Esophagus muscularis mucosa (tissue), 4 donors: ENCODE data around the gene LLGL1. TPM values are rescaled to one million over a fixed set of nuclear protein-coding genes. Genes with fewer than 3 reads are reported as not detected.

ENCODE experiments used
- DNase-seq: peaks from one replicate; pipeline ENCODE4 v3.0.0-alpha.2; 2017; ENCODE audit errors: extremely low spot score
- H3K27ac ChIP-seq, 4 donors: fragments of 200-600 bp; sonication (generic); replicated peaks in 1 of 4; 1 replicate in 3 of 4; 2 replicates in 1 of 4; pipeline ENCODE4 v1.5.1; 2016 to 2019; ENCODE audit warnings: mild to moderate bottlenecking in 1 of 4
- H3K27me3 ChIP-seq, 4 donors: fragments of 200-600 bp; sonication (generic); one replicate each; pipeline versions ENCODE4 v1.5.1 to v1.6.0; 2016 to 2019
- H3K36me3 ChIP-seq, 4 donors: fragments of 200-600 bp; sonication (generic); one replicate each; pipeline ENCODE4 v1.5.1; 2016 to 2019
- H3K4me1 ChIP-seq, 4 donors: fragments of 200-600 bp; sonication (generic); one replicate each; pipeline ENCODE4 v1.5.1; 2016 to 2019
- H3K4me3 ChIP-seq, 4 donors: fragments of 200-600 bp; sonication (generic); 1 replicate in 2 of 4; 2 replicates in 2 of 4; pipeline ENCODE4 v1.5.1; 2016 to 2019; ENCODE audit warnings: mild to moderate bottlenecking in 4 of 4, moderate library complexity in 1 of 4
- H3K9me3 ChIP-seq, 4 donors: fragments of 200-600 bp; sonication (generic); 1 replicate in 3 of 4; 2 replicates in 1 of 4; pipeline ENCODE4 v1.5.1; 2016 to 2019
- EP300 ChIP-seq: sonication (generic); formaldehyde crosslinking; IDR thresholded peaks from one replicate; pipeline ENCODE4 v1.6.1; 2017; ENCODE audit warnings: antibody characterized with exemption
- POLR2A ChIP-seq: fragments of 450-650 bp; IDR thresholded peaks from one replicate; pipeline ENCODE4 v1.6.1; 2017; ENCODE audit warnings: antibody characterized with exemption, moderate library complexity, mild to moderate bottlenecking, low read depth
- POLR2AphosphoS5 ChIP-seq, 2 donors: sonication (generic); formaldehyde crosslinking; IDR thresholded peaks; one replicate each; pipeline ENCODE4 v1.6.1; 2017; ENCODE audit warnings: antibody characterized with exemption in 2 of 2
- WGBS: methylation state at CpG from one replicate; pipeline ENCODE4 v1.1.5; 2018; 5-methylcytosine and 5-hydroxymethylcytosine counted together
- intact Hi-C: fragments of 100-400 bp; cut with DNase I; formaldehyde crosslinking; loops from one replicate; pipeline ENCODE4 v1.15.1; 2023
- total RNA-seq, 4 donors: library from RNA; depleted of rRNA; stranded (reverse); fragments of >200 nt; gene quantifications; one replicate each; pipeline versions ENCODE4 v1.1.0 to v1.2.1, GENCODE V29; 2016
- TF ChIP-seq, protein P1 (sequence below), 3 experiments: fragments of 200-600 bp in 2 of 3; fragments of 450-650 bp in 1 of 3; sonication (generic) in 2 of 3; IDR thresholded peaks; one replicate each; pipeline ENCODE4 v1.5.1; 2017 to 2019; ENCODE audit warnings: antibody characterized with exemption in 3 of 3, mild to moderate bottlenecking in 2 of 3, moderate library complexity in 1 of 3

Gene LLGL1
- total RNA-seq, 4 donors from 2014 or later, result 17.6 to 35.1 (median 26.2) TPM

DNA sequence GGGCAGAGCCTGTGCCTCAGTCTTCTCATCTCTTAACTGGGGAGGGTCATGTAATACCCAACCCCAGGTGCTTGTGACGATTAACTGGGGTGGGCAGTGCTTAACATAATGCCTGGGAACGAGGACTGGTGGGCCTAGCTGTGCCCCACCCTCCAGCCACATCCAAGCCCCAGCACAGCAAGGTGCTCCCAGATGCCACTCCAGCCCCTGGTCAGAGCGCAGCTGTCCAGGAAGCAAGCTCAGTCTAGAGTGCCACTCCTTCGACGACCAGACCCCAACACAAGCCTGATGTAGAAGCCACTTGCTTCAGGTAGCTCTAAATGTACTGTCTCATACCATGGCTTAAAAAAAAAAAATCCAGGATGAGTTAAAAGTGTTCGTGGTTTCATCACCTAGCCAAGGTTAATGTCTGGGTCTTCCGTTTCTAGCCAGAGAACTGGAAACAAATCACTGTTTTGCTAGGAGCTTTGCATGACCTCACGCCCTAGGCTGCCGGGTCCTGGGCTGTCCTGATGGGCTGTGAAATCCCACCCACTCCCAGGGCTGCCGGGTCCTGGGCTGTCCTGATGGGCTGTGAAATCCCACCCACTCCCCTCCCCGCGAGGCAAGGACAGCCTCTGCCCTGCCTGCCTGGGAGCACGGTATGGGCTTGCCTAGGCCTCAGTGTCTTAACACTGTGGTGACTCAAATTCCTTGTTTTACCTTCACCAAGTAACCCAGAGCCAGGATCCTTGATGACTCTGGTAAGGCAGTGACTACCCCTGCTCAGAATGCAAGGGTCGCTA is 42.7 kb downstream of the LLGL1 start:
- Histone ChIP-seq H3K4me1 (peaks cover 0 to 3% (median under 1%) of the 10 kb centered on the region in 4 donors), H3K27me3 (no peaks in the 10 kb centered on the region), H3K27ac (no peak overlapping the region), H3K36me3 (peaks cover 20 to 49% (median 34%) of the 10 kb centered on the region in 4 donors), H3K9me3 (no peaks in the 10 kb centered on the region), H3K4me3 (no peak overlapping the region)
- TF ChIP-seq EP300, result no peak
- TF ChIP-seq POLR2A, result no peak
- TF ChIP-seq, protein P1, sequence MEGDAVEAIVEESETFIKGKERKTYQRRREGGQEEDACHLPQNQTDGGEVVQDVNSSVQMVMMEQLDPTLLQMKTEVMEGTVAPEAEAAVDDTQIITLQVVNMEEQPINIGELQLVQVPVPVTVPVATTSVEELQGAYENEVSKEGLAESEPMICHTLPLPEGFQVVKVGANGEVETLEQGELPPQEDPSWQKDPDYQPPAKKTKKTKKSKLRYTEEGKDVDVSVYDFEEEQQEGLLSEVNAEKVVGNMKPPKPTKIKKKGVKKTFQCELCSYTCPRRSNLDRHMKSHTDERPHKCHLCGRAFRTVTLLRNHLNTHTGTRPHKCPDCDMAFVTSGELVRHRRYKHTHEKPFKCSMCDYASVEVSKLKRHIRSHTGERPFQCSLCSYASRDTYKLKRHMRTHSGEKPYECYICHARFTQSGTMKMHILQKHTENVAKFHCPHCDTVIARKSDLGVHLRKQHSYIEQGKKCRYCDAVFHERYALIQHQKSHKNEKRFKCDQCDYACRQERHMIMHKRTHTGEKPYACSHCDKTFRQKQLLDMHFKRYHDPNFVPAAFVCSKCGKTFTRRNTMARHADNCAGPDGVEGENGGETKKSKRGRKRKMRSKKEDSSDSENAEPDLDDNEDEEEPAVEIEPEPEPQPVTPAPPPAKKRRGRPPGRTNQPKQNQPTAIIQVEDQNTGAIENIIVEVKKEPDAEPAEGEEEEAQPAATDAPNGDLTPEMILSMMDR (IDR thresholded peaks at IDR 0.05), result no peak
- no peak for TF ChIP-seq POLR2AphosphoS5 (IDR thresholded peaks at IDR 0.05)
- intact Hi-C loops, result no loop called here
- 52% methylated on average over 14 of the region's 14 CpGs for whole genome bisulfite sequencing
- DNase-seq, result no peak

DNA sequence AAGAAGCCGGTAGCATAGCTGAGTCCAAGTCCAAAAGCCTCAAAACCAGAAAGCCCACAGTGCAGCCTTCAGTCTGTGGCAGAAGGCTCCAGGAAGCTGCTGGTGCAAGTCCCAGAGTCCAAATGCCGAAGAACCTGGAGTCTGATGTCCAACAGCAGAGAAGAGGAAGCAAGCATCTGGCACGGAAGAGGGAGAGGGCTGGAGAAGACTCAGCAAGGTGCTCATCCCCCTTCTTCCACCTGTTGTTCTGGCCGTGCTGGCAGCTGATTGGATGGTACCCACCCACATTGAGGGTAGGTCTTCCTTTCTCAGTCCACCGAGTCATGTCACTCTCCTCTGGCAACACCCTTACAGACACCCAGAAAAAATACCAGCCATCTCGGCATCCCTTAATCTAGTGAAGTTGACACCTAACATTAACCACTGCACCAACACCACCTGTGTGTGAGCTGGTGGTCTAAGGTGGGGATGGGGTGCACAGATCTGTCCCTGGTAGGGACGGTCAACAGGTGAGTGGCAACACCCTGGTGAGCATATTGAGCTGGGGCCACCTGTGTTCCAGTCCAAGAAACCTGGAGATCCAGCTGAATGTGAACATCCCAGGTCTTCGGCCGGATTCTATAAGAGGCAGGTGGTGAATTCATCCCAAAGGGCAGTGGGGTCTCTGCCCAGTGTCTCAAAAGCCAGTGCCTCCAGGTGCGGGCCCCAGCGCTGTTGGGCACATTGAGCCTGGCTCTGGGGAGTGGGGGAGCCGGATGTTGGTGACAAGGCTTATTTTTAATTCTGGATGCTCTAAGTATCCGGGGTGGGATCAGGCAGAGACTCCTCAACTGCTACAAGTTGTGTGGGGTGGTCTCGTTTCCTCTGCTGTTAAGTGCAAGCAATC is 44.9 kb downstream of the LLGL1 start:
- no peak for DNase-seq
- intact Hi-C loops, result no loop called here

DNA sequence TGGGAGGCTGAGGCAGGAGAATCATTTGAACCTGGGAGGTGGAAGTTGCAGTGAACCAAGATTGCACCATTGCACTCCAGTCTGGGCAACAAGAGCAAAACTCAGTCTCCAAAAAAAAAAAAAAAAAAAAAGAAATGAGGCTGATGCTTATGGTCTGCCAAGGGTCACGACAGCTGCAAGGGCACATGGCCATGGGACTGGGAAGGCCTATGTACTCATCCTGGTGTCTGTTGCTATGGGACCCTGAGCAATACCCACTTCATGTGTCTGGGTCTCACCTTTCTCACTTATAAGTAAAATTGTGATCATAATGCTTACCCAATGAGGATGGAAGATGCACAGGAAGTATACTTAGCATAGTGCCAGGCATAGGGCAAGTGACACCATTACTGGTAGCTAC is 51.6 kb downstream of the LLGL1 start:
- no peak overlapping the region for H3K4me3 ChIP-seq
- intact Hi-C loops, result no loop called here
- WGBS, result 86% methylated on average over 1 of the region's 1 CpG
- H3K27ac ChIP-seq, result no peak overlapping the region
- H3K27me3 ChIP-seq, result no peaks in the 10 kb centered on the region
- peaks cover 60 to 87% (median 82%) of the 10 kb centered on the region in 4 donors for H3K36me3 ChIP-seq
- DNase-seq, result no peak
- H3K4me1 ChIP-seq, result no peaks in the 10 kb centered on the region
- H3K9me3 ChIP-seq, result no peaks in the 10 kb centered on the region
- TF ChIP-seq, protein P1 (IDR thresholded peaks at IDR 0.05), result no peak
- TF ChIP-seq POLR2A, result no peak
- no peak for TF ChIP-seq POLR2AphosphoS5 (IDR thresholded peaks at IDR 0.05)
- TF ChIP-seq EP300, result no peak

More for the DNA sequence above, 44.9 kb downstream of the LLGL1 start:
- WGBS, result 83% methylated on average over 13 of the region's 14 CpGs
- Histone ChIP-seq H3K27me3 (no peaks in the 10 kb centered on the region), H3K36me3 (peaks cover 12 to 45% (median 31%) of the 10 kb centered on the region in 4 donors), H3K4me3 (no peak overlapping the region), H3K27ac (no peak overlapping the region), H3K4me1 (no peaks in the 10 kb centered on the region), H3K9me3 (no peaks in the 10 kb centered on the region)
- TF ChIP-seq, protein P1 (IDR thresholded peaks at IDR 0.05), result no peak
- TF ChIP-seq POLR2AphosphoS5 (IDR thresholded peaks at IDR 0.05) (peak in 1 of 2 donors; percentile 8), EP300 (no peak), POLR2A (no peak)

DNA sequence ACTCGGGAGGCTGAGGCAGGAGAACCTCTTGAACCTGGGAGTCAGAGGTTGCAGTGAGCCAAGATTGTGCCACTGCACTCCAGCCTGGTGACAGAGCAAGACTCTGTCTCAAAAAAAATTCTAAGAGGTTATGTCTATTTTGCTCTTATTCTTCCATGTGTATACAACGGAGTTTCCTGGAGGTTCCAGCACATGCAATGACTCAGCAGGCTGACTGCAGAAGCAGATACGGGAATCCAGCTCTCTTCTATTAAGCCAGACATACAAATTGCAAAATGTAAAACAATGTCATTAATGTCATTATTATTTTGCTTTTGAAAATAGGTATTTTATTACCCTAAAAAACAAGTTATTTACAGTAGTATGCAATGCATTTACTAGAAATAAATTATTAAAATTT is 53.4 kb downstream of the LLGL1 start:
- WGBS, result 71% methylated on average over 3 of the region's 3 CpGs
- Histone ChIP-seq H3K27ac (no peak overlapping the region), H3K36me3 (peaks cover 72 to 96% (median 88%) of the 10 kb centered on the region in 4 donors), H3K27me3 (no peaks in the 10 kb centered on the region), H3K9me3 (no peaks in the 10 kb centered on the region), H3K4me3 (no peak overlapping the region), H3K4me1 (no peaks in the 10 kb centered on the region)
- intact Hi-C loops, result no loop called here
- no peak for DNase-seq
- TF ChIP-seq POLR2A (no peak), EP300 (no peak), POLR2AphosphoS5 (IDR thresholded peaks at IDR 0.05) (no peak)
- TF ChIP-seq, protein P1 (IDR thresholded peaks at IDR 0.05), result no peak
